BE2C (cell line): ENCODE data around the gene CRYBB2.
"Not testable (repeated sequence)": the region's sequence is repeated elsewhere in the genome, so short reads cannot be mapped to it uniquely, and the experiment has no call there.

ENCODE experiments used
- DNase-seq: peaks from one replicate; pipeline ENCODE4 v3.0.0-alpha.2; 2020
- H3K27me3 ChIP-seq: fragments of 250-450 bp; sonication (Bioruptor Pico); 2 replicates; pipeline ENCODE4 v1.5.1; 2020; ENCODE audit warnings: mild to moderate bottlenecking
- H3K36me3 ChIP-seq: fragments of 250-450 bp; sonication (Bioruptor Pico); 2 replicates; pipeline ENCODE4 v1.5.1; 2020; ENCODE audit warnings: mild to moderate bottlenecking
- H3K4me1 ChIP-seq: fragments of 250-450 bp; sonication (Bioruptor Pico); 2 replicates; pipeline ENCODE4 v1.5.1; 2020
- H3K4me3 ChIP-seq: 2 replicates; pipeline ENCODE4 v1.5.1; 2011; ENCODE audit warnings: low read depth, low read length
- H3K9me3 ChIP-seq: fragments of 250-450 bp; sonication (Bioruptor Pico); 2 replicates; pipeline ENCODE4 v1.5.1; 2020
- CTCF ChIP-seq: IDR thresholded peaks from 2 replicates; pipeline ENCODE4 v1.5.1; 2012; ENCODE audit warnings: mild to moderate bottlenecking, low read depth, low read length

CRYBB2 gene

GRCh38 chr22:25176799-25177198 is 42.6 kb upstream of the CRYBB2 start:
- no peak overlapping the region for H3K4me3 ChIP-seq
- H3K36me3 ChIP-seq = no peaks in the 10 kb centered on the region; the same call in 1 of the 2 replicates
- no peaks in the 10 kb centered on the region for H3K27me3 ChIP-seq

GRCh38 chr22:25177226-25177625 is 42.2 kb upstream of the CRYBB2 start:
- Histone ChIP-seq H3K4me1 (no peaks in the 10 kb centered on the region), H3K9me3 (no peaks in the 10 kb centered on the region), H3K27me3 (no peaks in the 10 kb centered on the region), H3K4me3 (no peak overlapping the region), H3K36me3 (no peaks in the 10 kb centered on the region; the same call in 1 of the 2 replicates)
- no peak for TF ChIP-seq CTCF
- no peak for DNase-seq

More at GRCh38 chr22:25176799-25177198, 42.6 kb upstream of the CRYBB2 start:
- no peak for DNase-seq
- TF ChIP-seq CTCF = no peak
- no peaks in the 10 kb centered on the region for H3K4me1 ChIP-seq
- no peaks in the 10 kb centered on the region for H3K9me3 ChIP-seq

GRCh38 chr22:25177895-25178294 is 41.5 kb upstream of the CRYBB2 start:
- DNase-seq = no peak
- H3K36me3 ChIP-seq = no peaks in the 10 kb centered on the region; the same call in 1 of the 2 replicates
- H3K9me3 ChIP-seq = no peaks in the 10 kb centered on the region
- H3K4me1 ChIP-seq = no peaks in the 10 kb centered on the region
- H3K4me3 ChIP-seq = no peak overlapping the region
- TF ChIP-seq CTCF = no peak
- no peaks in the 10 kb centered on the region for H3K27me3 ChIP-seq

GRCh38 chr22:25178348-25178747 is 41.1 kb upstream of the CRYBB2 start:
- not testable (repeated sequence) for H3K9me3 ChIP-seq, H3K36me3 ChIP-seq, H3K4me3 ChIP-seq, H3K4me1 ChIP-seq, DNase-seq, H3K27me3 ChIP-seq

DNA sequence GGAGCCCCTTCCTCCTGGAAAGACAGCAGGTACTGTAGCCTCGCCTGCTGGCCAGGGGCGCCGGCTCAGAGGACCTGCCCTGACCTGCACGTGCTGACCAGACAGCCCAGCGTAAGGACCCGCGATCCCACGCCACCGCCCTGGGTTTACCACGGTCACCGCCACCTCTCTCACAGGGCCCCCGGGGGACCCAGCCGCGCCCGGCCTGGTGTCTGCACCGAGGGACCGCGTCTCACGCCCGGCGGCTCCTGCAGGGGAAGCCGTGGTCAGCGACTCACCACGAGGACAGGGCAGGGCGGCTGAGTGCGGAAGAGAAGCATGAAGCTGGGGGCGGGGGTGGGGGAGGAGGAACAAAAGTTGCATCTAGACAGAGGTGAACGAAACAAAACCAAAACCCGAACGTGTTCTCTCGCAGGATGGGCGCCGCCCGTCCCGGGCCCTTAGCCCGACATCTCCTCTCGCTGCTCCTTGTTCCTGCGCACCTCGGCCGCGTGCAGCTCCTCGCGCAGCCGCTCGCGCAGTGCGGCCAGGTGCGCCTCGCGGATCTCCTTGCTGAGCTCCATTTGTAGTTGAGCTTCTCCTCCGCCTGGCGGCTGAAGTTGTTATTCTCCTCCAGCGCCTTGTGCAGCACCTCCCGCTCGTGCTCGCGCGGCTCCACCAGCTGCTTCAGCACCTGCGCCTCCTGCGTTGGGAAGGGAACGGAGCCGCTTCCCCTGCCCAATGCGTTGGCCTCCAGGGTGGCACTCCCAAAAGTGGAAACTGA is 40.4 kb upstream of the CRYBB2 start:
- not testable (repeated sequence) for H3K27me3 ChIP-seq, H3K36me3 ChIP-seq

GRCh38 chr22:25182131-25183110 is 37.0 kb upstream of the CRYBB2 start:
- no peaks in the 10 kb centered on the region for H3K4me1 ChIP-seq
- TF ChIP-seq CTCF = no peak
- no peaks in the 10 kb centered on the region for H3K9me3 ChIP-seq
- DNase-seq = no peak
- no peak overlapping the region for H3K4me3 ChIP-seq
- no peaks in the 10 kb centered on the region for H3K36me3 ChIP-seq
- no peaks in the 10 kb centered on the region for H3K27me3 ChIP-seq

More for the DNA sequence above, 40.4 kb upstream of the CRYBB2 start:
- not testable (repeated sequence) for DNase-seq, H3K4me1 ChIP-seq, H3K9me3 ChIP-seq, H3K4me3 ChIP-seq
